ENCODE results near the gene GPS2. TPM values are rescaled to one million over a fixed set of nuclear protein-coding genes. Genes with fewer than 3 reads are reported as not detected.

The GPS2 gene
- total RNA-seq, 1 experiment from 2014 or later = 62.6 TPM

GRCh38 chr17:7357381-7357780, 42.2 kb upstream of the GPS2 start:
- Histone ChIP-seq H3K27me3 (ENCODE audit: insufficient read depth, low read length) (no peaks in the 10 kb centered on the region), H3K23me2 (ENCODE audit: insufficient read length, low read depth, low read length, poor library complexity, severe bottlenecking) (no peaks in the 10 kb centered on the region), H3K4me2 (ENCODE audit: insufficient read depth, insufficient read length, low read length) (no peak overlapping the region), H4K8ac (replicated peaks; ENCODE audit: insufficient read length, low read depth, low read length) (no peak overlapping the region), H4K20me1 (ENCODE audit: control insufficient read depth, insufficient read depth, insufficient read length) (no peaks in the 10 kb centered on the region), H3K9ac (ENCODE audit: extremely low read depth, insufficient read length, low read length) (no peak overlapping the region), H3K4me1 (ENCODE audit: insufficient read depth, low read length) (no peaks in the 10 kb centered on the region), H3K79me2 (ENCODE audit: insufficient read depth, low read length) (no peaks in the 10 kb centered on the region; the same call in 1 of the 2 replicates), H4K91ac (ENCODE audit: insufficient read length, low read depth, low read length) (no peak overlapping the region), H2AFZ (ENCODE audit: low read length) (no peak overlapping the region), H3T11ph (ENCODE audit: low read length) (no peak overlapping the region), H3K14ac (ENCODE audit: insufficient read depth, low read length) (no peak overlapping the region), H3K9me3 (ENCODE audit: control insufficient read depth, low read depth, low read length) (no peaks in the 10 kb centered on the region), H3K27ac (ENCODE audit: insufficient read length, low read depth, low read length) (no peak overlapping the region), H2BK12ac (ENCODE audit: insufficient read length, low read depth, low read length) (no peak overlapping the region), H2BK20ac (ENCODE audit: low read depth, low read length, poor library complexity, severe bottlenecking) (no peak overlapping the region), H2BK120ac (ENCODE audit: low read depth, low read length, poor library complexity, severe bottlenecking) (no peak overlapping the region), H2BK15ac (ENCODE audit: low read depth, low read length) (no peak overlapping the region), H3K23ac (ENCODE audit: insufficient read length, low read depth, low read length) (no peak overlapping the region), H3K18ac (ENCODE audit: insufficient read length, low read depth, low read length) (no peak overlapping the region), H3K4ac (ENCODE audit: low read depth, low read length) (no peak overlapping the region), H2AK5ac (ENCODE audit: insufficient read length, low read length) (no peak overlapping the region), H2BK5ac (ENCODE audit: insufficient read length, low read length) (no peak overlapping the region), H4K5ac (ENCODE audit: insufficient read length, low read depth, low read length) (no peak overlapping the region), H3K79me1 (ENCODE audit: insufficient read depth, low read depth, low read length, poor library complexity, severe bottlenecking) (no peaks in the 10 kb centered on the region), H3K56ac (ENCODE audit: insufficient read length, low read depth, low read length) (no peak overlapping the region)
- no CpG with 5 or more reads among the region's 2 CpGs for WGBS (ENCODE audit: extremely low coverage, insufficient read length, low lambda C conversion rate)
- TF ChIP-seq CTCF (conservative IDR thresholded peaks at IDR 0.05) = no peak
- H3K4me1 Mint-ChIP-seq = peaks cover 21 to 23% of the 10 kb centered on the region in 2 experiments
- H3K27ac Mint-ChIP-seq = no peak overlapping the region
- H3K9me3 Mint-ChIP-seq = no peaks in the 10 kb centered on the region
- DNase-seq = no peak
- H3K4me3 Mint-ChIP-seq = no peak overlapping the region
- peaks cover 11% of the 10 kb centered on the region for H3K27me3 Mint-ChIP-seq (ENCODE audit: low read depth)
- H3K36me3 Mint-ChIP-seq (ENCODE audit: insufficient read depth in 1 of 3, low read depth in 3 of 3) = no peaks in the 10 kb centered on the region

Data from H9 (cell line).